A549 (cell line): ENCODE measurements around the gene FKTN. TPM values are rescaled to one million over a fixed set of nuclear protein-coding genes. Genes with fewer than 3 reads are reported as not detected.

ENCODE experiments used
- ATAC-seq, 2 experiments: fragments of 200-7000 bp in 1 of 2; fragments of >200 bp in 1 of 2; cut with Nextera tagmentation in 1 of 2; cut with Tn5 transposase in 1 of 2; 3 replicates each; pipeline versions ENCODE4 v1.8.0 to v1.9.1; 2018 to 2020; ENCODE audit warnings: mild to moderate bottlenecking in 1 of 2, moderate library complexity in 1 of 2
- CTCF ChIA-PET: fragments of 300-600 bp; sonication (Branson Sonifier 250); formaldehyde crosslinking; extraction: SDS; loops from one replicate; lab custom pipeline; 2021; ENCODE audit warnings: antibody characterized with exemption, inconsistent platforms; lab: Yijun Ruan, JAX
- POLR2A ChIA-PET: fragments of 350-600 bp; formaldehyde crosslinking; extraction: SDS; loops from one replicate; lab custom pipeline; 2021; ENCODE audit warnings: antibody characterized with exemption, inconsistent platforms; lab: Yijun Ruan, JAX
- DNase-seq, 2 experiments: peaks; one replicate each; pipeline versions ENCODE4 v3.0.0 to v3.0.0-alpha.2; 2011 to 2016; ENCODE audit warnings: low read depth in 1 of 2, low spot score in 1 of 2
- FAIRE-seq: peaks from 2 replicates; lab custom pipeline; 2011; peaks lifted over from hg19 to GRCh38; lab: Jason Lieb, UNC
- H3K27ac ChIP-seq, 2 experiments: fragments of >200 bp; sonication (Bioruptor Twin); formaldehyde crosslinking; 3 replicates each; pipeline ENCODE4 v1.5.1; 2016 to 2017
- H3K4me1 ChIP-seq: fragments of >200 bp; sonication (Bioruptor Twin); formaldehyde crosslinking; 3 replicates; pipeline ENCODE4 v1.6.1; 2016
- H3K4me2 ChIP-seq: fragments of >200 bp; sonication (Bioruptor Twin); formaldehyde crosslinking; 3 replicates; pipeline ENCODE4 v1.6.1; 2016
- H3K4me3 ChIP-seq: fragments of >200 bp; sonication (Bioruptor Twin); formaldehyde crosslinking; 3 replicates; pipeline ENCODE4 v1.5.1; 2016
- H3K9me3 ChIP-seq: fragments of >200 bp; sonication (Bioruptor Twin); formaldehyde crosslinking; 3 replicates; pipeline ENCODE4 v1.6.1; 2016
- ATOH8 ChIP-seq: fragments of 250-450 bp; sonication (Bioruptor Pico); IDR thresholded peaks from 2 replicates; pipeline ENCODE4 v1.5.0; 2020; ENCODE audit warnings: low read depth, mild to moderate bottlenecking, moderate library complexity
- CBX2 ChIP-seq: fragments of 200-600 bp; sonication (generic); IDR thresholded peaks from 2 replicates; pipeline ENCODE4 v1.6.1; 2016; ENCODE audit warnings: low read depth, mild to moderate bottlenecking, borderline replicate concordance
- CEBPB ChIP-seq, 2 experiments: fragments of >200 bp in 1 of 2; sonication (Bioruptor Twin) in 1 of 2; formaldehyde crosslinking in 1 of 2; IDR thresholded peaks; 2 replicates each; pipeline ENCODE4 v1.6.1; 2012 to 2016
- CTCF ChIP-seq: fragments of >200 bp; sonication (Bioruptor Twin); formaldehyde crosslinking; IDR thresholded peaks from 3 replicates; pipeline ENCODE4 v1.5.1; 2016
- E2F6 ChIP-seq: IDR thresholded peaks from 2 replicates; pipeline ENCODE4 v1.6.1; 2012; ENCODE audit warnings: low read depth, borderline replicate concordance
- EHF ChIP-seq: fragments of 250-450 bp; sonication (Bioruptor Pico); IDR thresholded peaks from 2 replicates; pipeline ENCODE4 v1.5.0; 2020; ENCODE audit warnings: mild to moderate bottlenecking
- ESRRA ChIP-seq: fragments of 150-350 bp; IDR thresholded peaks from 2 replicates; pipeline ENCODE4 v1.6.1; 2014; ENCODE audit warnings: mild to moderate bottlenecking, low read length, borderline replicate concordance
- HDAC2 ChIP-seq: fragments of 200-600 bp; sonication (generic); IDR thresholded peaks from 2 replicates; pipeline ENCODE4 v1.6.1; 2016
- HES2 ChIP-seq: fragments of >200 bp; sonication (Bioruptor Twin); formaldehyde crosslinking; IDR thresholded peaks from 2 replicates; pipeline ENCODE4 v1.6.1; 2016
- HMGXB4 ChIP-seq: fragments of 250-450 bp; sonication (Bioruptor Pico); IDR thresholded peaks from 2 replicates; pipeline ENCODE4 v1.5.0; 2021; ENCODE audit warnings: mild to moderate bottlenecking, moderate library complexity, borderline replicate concordance
- HOXA7 ChIP-seq: fragments of 250-450 bp; sonication (Bioruptor Pico); IDR thresholded peaks from 2 replicates; pipeline ENCODE4 v1.5.0; 2020; ENCODE audit warnings: mild to moderate bottlenecking, moderate library complexity
- MYC ChIP-seq: IDR thresholded peaks from 2 replicates; pipeline ENCODE4 v1.6.1; 2012; ENCODE audit warnings: mild to moderate bottlenecking, inconsistent platforms, low read length, improper control_type of control experiment, borderline replicate concordance
- NPAS2 ChIP-seq: fragments of 250-450 bp; sonication (Bioruptor Pico); IDR thresholded peaks from 2 replicates; pipeline ENCODE4 v1.8.0; 2022; ENCODE audit warnings: mild to moderate bottlenecking, moderate library complexity, borderline replicate concordance
- PHF8 ChIP-seq: fragments of 200-600 bp; sonication (generic); IDR thresholded peaks from 2 replicates; pipeline ENCODE4 v1.6.1; 2016; ENCODE audit warnings: low read depth, mild to moderate bottlenecking, antibody characterized with exemption, moderate library complexity, borderline replicate concordance
- RAD21 ChIP-seq, 2 experiments: fragments of >200 bp in 1 of 2; sonication (Bioruptor Twin) in 1 of 2; formaldehyde crosslinking in 1 of 2; IDR thresholded peaks in 1 of 2; conservative IDR thresholded peaks in 1 of 2; 2 replicates in 1 of 2; 3 replicates in 1 of 2; pipeline ENCODE4 v1.6.1; 2012 to 2018; ENCODE audit warnings: inconsistent platforms in 1 of 2
- SMC3 ChIP-seq: fragments of >200 bp; sonication (Bioruptor Twin); formaldehyde crosslinking; IDR thresholded peaks from 3 replicates; pipeline ENCODE4 v1.6.1; 2018; ENCODE audit warnings: inconsistent platforms
- SREBF2 ChIP-seq: fragments of 450-650 bp; IDR thresholded peaks from 2 replicates; pipeline ENCODE4 v1.6.1; 2014; ENCODE audit warnings: mild to moderate bottlenecking, moderate library complexity
- TFCP2L1 ChIP-seq: fragments of 250-450 bp; sonication (Bioruptor Pico); IDR thresholded peaks from 2 replicates; pipeline ENCODE4 v1.5.0; 2021; ENCODE audit warnings: mild to moderate bottlenecking
- TP53 ChIP-seq: fragments of 250-450 bp; sonication (Bioruptor Pico); IDR thresholded peaks from 2 replicates; pipeline ENCODE4 v1.5.0; 2021; ENCODE audit warnings: mild to moderate bottlenecking, moderate library complexity
- ZFP36 ChIP-seq: fragments of 450-650 bp; IDR thresholded peaks from 2 replicates; pipeline ENCODE4 v1.6.1; 2014; ENCODE audit warnings: borderline replicate concordance; ENCODE audit not compliant: partially characterized antibody
- WGBS: methylation state at CpG from one replicate; pipeline ENCODE4 v1.1.6; 2017; ENCODE audit errors: missing lambda C conversion rate; 5-methylcytosine and 5-hydroxymethylcytosine counted together
- polyA plus RNA-seq, 4 experiments: library from polyadenylated mRNA; depleted of rRNA in 3 of 4; stranded (reverse); fragments of >200 nt; fragmentation: RNase III in 1 of 4; extraction: RNeasy Plus Mini Kit Qiagen cat#74134 plus additional on column Dnase treatment in 1 of 4; gene quantifications; 2 replicates in 3 of 4; 3 replicates in 1 of 4; pipeline ENCODE4 v1.2.3, GENCODE V29; 2011 to 2017

Gene FKTN
- polyA plus RNA-seq, 2 of the 4 experiments (the other 2 are of a cell fraction) = 10.3 to 21.0 TPM

GRCh38 chr9:105541838-105542237 lies 16.1 kb upstream of the FKTN start (continued):
- TF ChIP-seq HES2 (no peak), HMGXB4 (no peak), SREBF2 (no peak), ZFP36 (no peak), E2F6 (no peak)

- Histone ChIP-seq H3K4me1 (no peaks in the 10 kb centered on the region), H3K9me3 (no peaks in the 10 kb centered on the region), H3K4me3 (no peak overlapping the region), H3K4me2 (no peak overlapping the region), H3K27ac (no peak overlapping the region)
- no peak for TF ChIP-seq HOXA7 (CRISPR knock-in tag)
- TF ChIP-seq CEBPB (IDR thresholded peaks at IDR 0.05) = no peak
- no peak for TF ChIP-seq NPAS2 (CRISPR knock-in tag)
- TF ChIP-seq EHF (CRISPR knock-in tag) = no peak
- no peak for TF ChIP-seq TP53 (CRISPR knock-in tag)
- TF ChIP-seq HDAC2 = no peak
- no peak for TF ChIP-seq MYC
- TF ChIP-seq PHF8 = no peak
- TF ChIP-seq CTCF = no peak
- TF ChIP-seq ESRRA = no peak
- TF ChIP-seq RAD21 (conservative IDR thresholded peaks at IDR 0.05 in 1 of 2, IDR thresholded peaks at IDR 0.05 in 1 of 2) = no peak
- TF ChIP-seq CBX2 = no peak
- TF ChIP-seq TFCP2L1 (CRISPR knock-in tag) = no peak
- TF ChIP-seq SMC3 = no peak
- TF ChIP-seq HMGXB4 = no peak
- no peak for TF ChIP-seq SREBF2
- TF ChIP-seq ATOH8 = no peak
- WGBS = 90% methylated on average over 10 of the region's 10 CpGs
- CTCF ChIA-PET = interaction anchor here (1.2 kb wide), 1 partner anchor 8 kb away, joined by 3 read pairs; no protein-coding TSS in a partner anchor
- ATAC-seq (no peak), DNase-seq (peak in 1 of 2 experiments; percentile 6), FAIRE-seq (no peak)
- POLR2A ChIA-PET = no interaction called here
Measured at GRCh38 chr9:105554042-105554441, 3.9 kb upstream of the FKTN start.
